Liver (tissue), 9 donors: ENCODE results near the gene DNAH2. TPM values are rescaled to one million over a fixed set of nuclear protein-coding genes. Genes with fewer than 3 reads are reported as not detected.

Source experiments
- DNase-seq: peaks from one replicate; pipeline ENCODE4 v3.0.0-alpha.2; 2017; ENCODE audit warnings: low spot score
- H3K27ac ChIP-seq, 2 donors: one replicate each; pipeline ENCODE4 v1.7.0; 2013; ENCODE audit warnings: inconsistent platforms in 2 of 2, low read length in 2 of 2, control low read depth in 1 of 2, low read depth in 1 of 2, mild to moderate bottlenecking in 1 of 2
- H3K27me3 ChIP-seq, 4 donors: one replicate each; pipeline versions ENCODE4 v1.6.1 to v1.7.0; 2013; ENCODE audit warnings: low read length in 3 of 4, inconsistent platforms in 1 of 4, mild to moderate bottlenecking in 1 of 4, moderate library complexity in 1 of 4; ENCODE audit not compliant: control insufficient read depth in 4 of 4, insufficient read depth in 4 of 4
- H3K36me3 ChIP-seq, 4 donors: one replicate each; pipeline versions ENCODE4 v1.6.1 to v1.7.0; 2013; ENCODE audit warnings: low read length in 3 of 4, mild to moderate bottlenecking in 3 of 4, low read depth in 1 of 4, moderate library complexity in 1 of 4; ENCODE audit not compliant: control insufficient read depth in 4 of 4, insufficient read depth in 3 of 4
- H3K4me1 ChIP-seq, 4 donors: one replicate each; pipeline versions ENCODE4 v1.6.1 to v1.7.0; 2013; ENCODE audit warnings: low read length in 3 of 4, mild to moderate bottlenecking in 3 of 4, moderate library complexity in 1 of 4; ENCODE audit not compliant: control insufficient read depth in 4 of 4, insufficient read depth in 4 of 4
- H3K4me3 ChIP-seq, 3 donors: one replicate each; pipeline versions ENCODE4 v1.6.1 to v1.7.0; 2013; ENCODE audit warnings: low read length in 3 of 3, control low read depth in 1 of 3, low read depth in 1 of 3, mild to moderate bottlenecking in 1 of 3
- H3K9ac ChIP-seq, 2 donors: one replicate each; pipeline ENCODE4 v1.7.0; 2013; ENCODE audit warnings: low read length in 2 of 2, mild to moderate bottlenecking in 2 of 2, moderate library complexity in 2 of 2, control low read depth in 1 of 2, low read depth in 1 of 2
- H3K9me3 ChIP-seq, 4 donors: one replicate each; pipeline versions ENCODE4 v1.6.1 to v1.7.0; 2013; ENCODE audit warnings: low read length in 3 of 4; ENCODE audit not compliant: control insufficient read depth in 4 of 4
- EGR1 ChIP-seq, 2 donors: IDR thresholded peaks; 2 replicates each; pipeline ENCODE4 v1.6.1; 2016 to 2018; ENCODE audit warnings: antibody characterized with exemption in 2 of 2, low read depth in 2 of 2
- FOXA1 ChIP-seq: IDR thresholded peaks from 2 replicates; pipeline ENCODE4 v1.6.1; 2016; ENCODE audit warnings: antibody characterized with exemption
- FOXA2 ChIP-seq: IDR thresholded peaks from 2 replicates; pipeline ENCODE4 v1.6.1; 2016; ENCODE audit warnings: antibody characterized with exemption
- HNF4G ChIP-seq: IDR thresholded peaks from 2 replicates; pipeline ENCODE4 v1.6.1; 2016; ENCODE audit warnings: antibody characterized with exemption
- JUND ChIP-seq, 2 donors: IDR thresholded peaks; 2 replicates each; pipeline ENCODE4 v1.6.1; 2016; ENCODE audit warnings: antibody characterized with exemption in 2 of 2
- NR2F2 ChIP-seq: IDR thresholded peaks from 2 replicates; pipeline ENCODE4 v1.6.1; 2016; ENCODE audit warnings: antibody characterized with exemption
- RAD21 ChIP-seq, 2 donors: IDR thresholded peaks; 2 replicates each; pipeline ENCODE4 v1.6.1; 2016; ENCODE audit warnings: antibody characterized with exemption in 2 of 2, mild to moderate bottlenecking in 2 of 2
- RXRA ChIP-seq, 2 donors: IDR thresholded peaks; 2 replicates each; pipeline ENCODE4 v1.6.1; 2017 to 2018; ENCODE audit warnings: antibody characterized with exemption in 2 of 2, mild to moderate bottlenecking in 1 of 2
- SP1 ChIP-seq: IDR thresholded peaks from 2 replicates; pipeline ENCODE4 v1.6.1; 2018; ENCODE audit warnings: antibody characterized with exemption, mild to moderate bottlenecking
- TAF1 ChIP-seq: conservative IDR thresholded peaks from 2 replicates; pipeline ENCODE4 v1.6.1; 2016; ENCODE audit warnings: antibody characterized with exemption, mild to moderate bottlenecking
- YY1 ChIP-seq: IDR thresholded peaks from 2 replicates; pipeline ENCODE4 v1.6.1; 2016; ENCODE audit warnings: antibody characterized with exemption, mild to moderate bottlenecking
- WGBS: extraction: QIAGEN DNeasy Blood & Tissue Kit; methylation state at CpG from one replicate; pipeline ENCODE4 v1.1.7; 2013; 5-methylcytosine and 5-hydroxymethylcytosine counted together
- polyA plus RNA-seq, 2 donors: library from polyadenylated mRNA; stranded (reverse) in 1 of 2; unstranded in 1 of 2; fragments of 200-250 nt in 1 of 2; fragments of >200 nt in 1 of 2; fragmentation: Nextera tagmentation in 1 of 2; extraction: Ambion mirVana in 1 of 2; gene quantifications; one replicate each; pipeline versions ENCODE4 v1.2.1 to v1.2.3, GENCODE V29; 2013 to 2015
- total RNA-seq, 2 donors: library from RNA; depleted of rRNA; stranded (reverse); fragments of >200 nt; gene quantifications; one replicate each; pipeline ENCODE4 v1.2.3, GENCODE V29; 2014
- TF ChIP-seq, protein P1 (sequence below): fragments of 150-350 bp; IDR thresholded peaks from 2 replicates; pipeline ENCODE4 v1.5.1; 2017; ENCODE audit warnings: improper control_type of control experiment, low read depth, low read length; ENCODE audit not compliant: missing input control
- TF ChIP-seq, protein P2 (sequence below): IDR thresholded peaks from 2 replicates; pipeline ENCODE4 v1.6.1; 2016; ENCODE audit warnings: antibody characterized with exemption
- TF ChIP-seq, protein P3 (sequence below): IDR thresholded peaks from 2 replicates; pipeline ENCODE4 v1.6.1; 2016; ENCODE audit warnings: antibody characterized with exemption
- TF ChIP-seq, protein P4 (sequence below): IDR thresholded peaks from 2 replicates; pipeline ENCODE4 v1.6.1; 2016; ENCODE audit warnings: antibody characterized with exemption, mild to moderate bottlenecking
- TF ChIP-seq, protein P5 (sequence below): IDR thresholded peaks from 2 replicates; pipeline ENCODE4 v1.6.1; 2016; ENCODE audit warnings: antibody characterized with exemption
- donor health status: healthy.
- donor health status: healthy.
- donor health status: healthy.
- donor health status: healthy.
- donor health status: healthy.

DNAH2 gene
- total and polyA plus RNA-seq, 4 donors: under 0.01 to 0.25 (median 0.05) TPM

DNA sequence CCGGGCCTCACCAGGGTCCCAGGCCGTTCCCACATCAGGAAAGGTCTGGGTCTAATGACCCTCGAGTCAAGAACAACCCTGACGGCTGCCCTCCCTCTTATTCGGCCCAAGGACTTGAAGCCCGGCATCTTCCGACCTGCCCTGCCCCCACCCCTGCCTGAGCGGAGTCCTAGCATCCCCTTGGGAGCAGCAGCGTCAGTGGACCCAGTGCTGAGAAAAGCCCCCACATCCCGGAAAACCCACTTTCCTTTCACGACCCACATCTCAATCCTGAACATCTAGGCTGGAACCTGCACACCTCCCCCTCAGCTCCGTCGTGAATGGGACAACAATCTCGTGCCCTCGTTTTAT is 138.1 kb downstream of the DNAH2 start:
- H3K27ac ChIP-seq: peak overlapping the region; percentile 86 to 97
- peaks cover 5 to 44% (median 33%) of the 10 kb centered on the region in 4 donors for H3K4me1 ChIP-seq
- 47% methylated on average over 15 of the region's 15 CpGs for WGBS
- no peak overlapping the region for H3K4me3 ChIP-seq
- no peak overlapping the region for H3K9ac ChIP-seq
- H3K36me3 ChIP-seq: peaks cover 8 to 20% (median 12%) of the 10 kb centered on the region in 4 donors
- TF ChIP-seq FOXA2: no peak
- TF ChIP-seq, protein P1, sequence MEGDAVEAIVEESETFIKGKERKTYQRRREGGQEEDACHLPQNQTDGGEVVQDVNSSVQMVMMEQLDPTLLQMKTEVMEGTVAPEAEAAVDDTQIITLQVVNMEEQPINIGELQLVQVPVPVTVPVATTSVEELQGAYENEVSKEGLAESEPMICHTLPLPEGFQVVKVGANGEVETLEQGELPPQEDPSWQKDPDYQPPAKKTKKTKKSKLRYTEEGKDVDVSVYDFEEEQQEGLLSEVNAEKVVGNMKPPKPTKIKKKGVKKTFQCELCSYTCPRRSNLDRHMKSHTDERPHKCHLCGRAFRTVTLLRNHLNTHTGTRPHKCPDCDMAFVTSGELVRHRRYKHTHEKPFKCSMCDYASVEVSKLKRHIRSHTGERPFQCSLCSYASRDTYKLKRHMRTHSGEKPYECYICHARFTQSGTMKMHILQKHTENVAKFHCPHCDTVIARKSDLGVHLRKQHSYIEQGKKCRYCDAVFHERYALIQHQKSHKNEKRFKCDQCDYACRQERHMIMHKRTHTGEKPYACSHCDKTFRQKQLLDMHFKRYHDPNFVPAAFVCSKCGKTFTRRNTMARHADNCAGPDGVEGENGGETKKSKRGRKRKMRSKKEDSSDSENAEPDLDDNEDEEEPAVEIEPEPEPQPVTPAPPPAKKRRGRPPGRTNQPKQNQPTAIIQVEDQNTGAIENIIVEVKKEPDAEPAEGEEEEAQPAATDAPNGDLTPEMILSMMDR: no peak
- no peak for TF ChIP-seq SP1
- no peak for TF ChIP-seq RXRA (IDR thresholded peaks at IDR 0.05)
- TF ChIP-seq, protein P2, sequence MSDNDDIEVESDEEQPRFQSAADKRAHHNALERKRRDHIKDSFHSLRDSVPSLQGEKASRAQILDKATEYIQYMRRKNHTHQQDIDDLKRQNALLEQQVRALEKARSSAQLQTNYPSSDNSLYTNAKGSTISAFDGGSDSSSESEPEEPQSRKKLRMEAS: no peak
- TF ChIP-seq NR2F2: no peak
- TF ChIP-seq, protein P3, sequence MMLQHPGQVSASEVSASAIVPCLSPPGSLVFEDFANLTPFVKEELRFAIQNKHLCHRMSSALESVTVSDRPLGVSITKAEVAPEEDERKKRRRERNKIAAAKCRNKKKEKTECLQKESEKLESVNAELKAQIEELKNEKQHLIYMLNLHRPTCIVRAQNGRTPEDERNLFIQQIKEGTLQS: no peak
- TF ChIP-seq FOXA1: no peak
- TF ChIP-seq RAD21 (IDR thresholded peaks at IDR 0.05): no peak
- TF ChIP-seq HNF4G: no peak
- TF ChIP-seq, protein P4, sequence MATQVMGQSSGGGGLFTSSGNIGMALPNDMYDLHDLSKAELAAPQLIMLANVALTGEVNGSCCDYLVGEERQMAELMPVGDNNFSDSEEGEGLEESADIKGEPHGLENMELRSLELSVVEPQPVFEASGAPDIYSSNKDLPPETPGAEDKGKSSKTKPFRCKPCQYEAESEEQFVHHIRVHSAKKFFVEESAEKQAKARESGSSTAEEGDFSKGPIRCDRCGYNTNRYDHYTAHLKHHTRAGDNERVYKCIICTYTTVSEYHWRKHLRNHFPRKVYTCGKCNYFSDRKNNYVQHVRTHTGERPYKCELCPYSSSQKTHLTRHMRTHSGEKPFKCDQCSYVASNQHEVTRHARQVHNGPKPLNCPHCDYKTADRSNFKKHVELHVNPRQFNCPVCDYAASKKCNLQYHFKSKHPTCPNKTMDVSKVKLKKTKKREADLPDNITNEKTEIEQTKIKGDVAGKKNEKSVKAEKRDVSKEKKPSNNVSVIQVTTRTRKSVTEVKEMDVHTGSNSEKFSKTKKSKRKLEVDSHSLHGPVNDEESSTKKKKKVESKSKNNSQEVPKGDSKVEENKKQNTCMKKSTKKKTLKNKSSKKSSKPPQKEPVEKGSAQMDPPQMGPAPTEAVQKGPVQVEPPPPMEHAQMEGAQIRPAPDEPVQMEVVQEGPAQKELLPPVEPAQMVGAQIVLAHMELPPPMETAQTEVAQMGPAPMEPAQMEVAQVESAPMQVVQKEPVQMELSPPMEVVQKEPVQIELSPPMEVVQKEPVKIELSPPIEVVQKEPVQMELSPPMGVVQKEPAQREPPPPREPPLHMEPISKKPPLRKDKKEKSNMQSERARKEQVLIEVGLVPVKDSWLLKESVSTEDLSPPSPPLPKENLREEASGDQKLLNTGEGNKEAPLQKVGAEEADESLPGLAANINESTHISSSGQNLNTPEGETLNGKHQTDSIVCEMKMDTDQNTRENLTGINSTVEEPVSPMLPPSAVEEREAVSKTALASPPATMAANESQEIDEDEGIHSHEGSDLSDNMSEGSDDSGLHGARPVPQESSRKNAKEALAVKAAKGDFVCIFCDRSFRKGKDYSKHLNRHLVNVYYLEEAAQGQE: no peak
- no peak for TF ChIP-seq JUND (IDR thresholded peaks at IDR 0.05)
- TF ChIP-seq EGR1 (IDR thresholded peaks at IDR 0.05; ENCODE audit: low read depth in 2 of 2): no peak
- no peak for TF ChIP-seq TAF1
- no peak for TF ChIP-seq YY1
- TF ChIP-seq, protein P5, sequence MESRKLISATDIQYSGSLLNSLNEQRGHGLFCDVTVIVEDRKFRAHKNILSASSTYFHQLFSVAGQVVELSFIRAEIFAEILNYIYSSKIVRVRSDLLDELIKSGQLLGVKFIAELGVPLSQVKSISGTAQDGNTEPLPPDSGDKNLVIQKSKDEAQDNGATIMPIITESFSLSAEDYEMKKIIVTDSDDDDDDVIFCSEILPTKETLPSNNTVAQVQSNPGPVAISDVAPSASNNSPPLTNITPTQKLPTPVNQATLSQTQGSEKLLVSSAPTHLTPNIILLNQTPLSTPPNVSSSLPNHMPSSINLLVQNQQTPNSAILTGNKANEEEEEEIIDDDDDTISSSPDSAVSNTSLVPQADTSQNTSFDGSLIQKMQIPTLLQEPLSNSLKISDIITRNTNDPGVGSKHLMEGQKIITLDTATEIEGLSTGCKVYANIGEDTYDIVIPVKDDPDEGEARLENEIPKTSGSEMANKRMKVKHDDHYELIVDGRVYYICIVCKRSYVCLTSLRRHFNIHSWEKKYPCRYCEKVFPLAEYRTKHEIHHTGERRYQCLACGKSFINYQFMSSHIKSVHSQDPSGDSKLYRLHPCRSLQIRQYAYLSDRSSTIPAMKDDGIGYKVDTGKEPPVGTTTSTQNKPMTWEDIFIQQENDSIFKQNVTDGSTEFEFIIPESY: no peak
- H3K9me3 ChIP-seq: no peaks in the 10 kb centered on the region
- no peak for DNase-seq
- H3K27me3 ChIP-seq: no peaks in the 10 kb centered on the region
